Measurements from ENCODE around the gene ASCL3. TPM values are rescaled to one million over a fixed set of nuclear protein-coding genes. Genes with fewer than 3 reads are reported as not detected.
"Not testable (repeated sequence)": the region's sequence is repeated elsewhere in the genome, so short reads cannot be mapped to it uniquely, and the experiment has no call there.

The ASCL3 gene, protein sequence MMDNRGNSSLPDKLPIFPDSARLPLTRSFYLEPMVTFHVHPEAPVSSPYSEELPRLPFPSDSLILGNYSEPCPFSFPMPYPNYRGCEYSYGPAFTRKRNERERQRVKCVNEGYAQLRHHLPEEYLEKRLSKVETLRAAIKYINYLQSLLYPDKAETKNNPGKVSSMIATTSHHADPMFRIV
- not detected in 2 replicates for total RNA-seq (2014; rRNA removed; shearing (Covaris generic); ENCODE audit: low replicate concordance)

DNA sequence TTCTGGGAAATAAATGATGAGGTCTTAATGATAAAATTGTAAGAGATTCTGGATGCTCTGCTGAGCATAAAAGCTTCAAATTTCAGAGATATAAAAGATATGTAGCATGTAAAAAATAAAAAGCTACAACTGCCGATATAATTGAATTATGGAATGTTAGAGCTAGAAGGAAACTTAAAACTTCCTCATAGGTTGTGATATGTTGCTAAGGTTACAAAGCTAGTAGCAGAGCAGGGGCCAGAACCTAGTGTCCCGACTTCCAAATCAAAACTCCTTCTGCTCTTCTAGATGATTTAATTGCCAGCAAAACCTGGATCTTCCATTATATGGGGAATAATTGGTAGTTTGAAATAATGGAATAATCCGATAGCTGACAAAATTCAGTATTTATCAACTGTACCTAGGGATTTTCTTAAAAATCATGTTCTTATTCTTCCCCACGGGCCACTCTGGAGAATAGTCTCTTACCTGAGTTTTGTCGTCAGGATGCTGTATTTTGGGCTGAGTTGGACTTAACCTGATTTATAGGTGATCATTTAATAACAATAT is at the start of gene ASCL3:
Gene ASCL3 (minus strand): TSS at position 499 of the 549 bp plus-strand sequence. CDS start 4,855 bp downstream, outside the sequence.
- Histone ChIP-seq H3K4me2 (ENCODE audit: low read depth, low read length, poor library complexity, severe bottlenecking) (no peak within 1 kb of the TSS), H3K9me3 (ENCODE audit: low read length) (no peaks in the 10 kb centered on the region), H3K4me1 (ENCODE audit: low read length) (peaks cover 7% of the 10 kb centered on the region; the same call in 1 of the 2 replicates), H3K4me3 (ENCODE audit: low read length) (no peak within 1 kb of the TSS), H3K9me2 (replicated peaks; ENCODE audit: insufficient read depth, low read length) (no peaks in the 10 kb centered on the region), H4K20me1 (ENCODE audit: insufficient read depth, low read depth, low read length) (no peaks in the 10 kb centered on the region), H2AFZ (ENCODE audit: low read length) (0 out of 2 replicates have a peak within 1 kb of the TSS, but pooled peaks have one; percentile 63), H3K36me3 (ENCODE audit: insufficient read depth, low read length) (peaks cover 5% of the 10 kb centered on the region; the same call in 1 of the 2 replicates), H3K79me2 (ENCODE audit: low read length) (no peaks in the 10 kb centered on the region), H3K9ac (ENCODE audit: low read length) (no peak within 1 kb of the TSS), H3K27me3 (ENCODE audit: low read length) (0 out of 2 replicates have a peak, but pooled peaks cover 3% of the 10 kb centered on the region), H3K27ac (ENCODE audit: low read length) (no peak within 1 kb of the TSS)
- no peak for DNase-seq

DNA sequence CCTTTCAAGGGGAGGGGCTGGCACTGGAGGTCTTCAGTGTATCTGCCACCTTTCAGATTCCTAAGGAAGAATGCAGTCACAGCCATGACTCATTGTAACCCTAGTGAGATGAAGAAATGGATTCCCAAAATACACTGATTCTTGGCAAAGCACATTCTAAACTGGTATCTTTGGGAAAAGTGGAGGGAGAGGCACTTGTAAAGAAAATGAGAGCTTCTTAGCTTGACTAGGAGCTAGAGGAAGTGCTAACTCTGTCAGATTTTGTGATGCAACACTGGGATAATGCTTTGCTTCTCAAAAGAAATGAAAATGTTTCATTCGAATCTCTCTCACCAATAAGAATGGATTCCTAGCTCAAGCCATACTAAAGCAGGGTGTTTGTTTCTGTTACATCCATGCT is 46.6 kb upstream of the ASCL3 start:
- H3K4me3 ChIP-seq (ENCODE audit: low read length): no peak overlapping the region
- H3K79me2 ChIP-seq (ENCODE audit: low read length): no peaks in the 10 kb centered on the region
- no peak overlapping the region for H3K9ac ChIP-seq (ENCODE audit: low read length)
- no peaks in the 10 kb centered on the region for H4K20me1 ChIP-seq (ENCODE audit: insufficient read depth, low read depth, low read length)
- H3K9me2 ChIP-seq (replicated peaks; ENCODE audit: insufficient read depth, low read length): no peaks in the 10 kb centered on the region
- H3K9me3 ChIP-seq (ENCODE audit: low read length): no peaks in the 10 kb centered on the region
- H3K27me3 ChIP-seq (ENCODE audit: low read length): no peaks in the 10 kb centered on the region
- H3K4me2 ChIP-seq (ENCODE audit: low read depth, low read length, poor library complexity, severe bottlenecking): no peak overlapping the region
- H3K4me1 ChIP-seq (ENCODE audit: low read length): no peaks in the 10 kb centered on the region
- DNase-seq: no peak
- no peak overlapping the region for H2AFZ ChIP-seq (ENCODE audit: low read length)
- no peaks in the 10 kb centered on the region for H3K36me3 ChIP-seq (ENCODE audit: insufficient read depth, low read length)
- H3K27ac ChIP-seq (ENCODE audit: low read length): no peak overlapping the region

DNA sequence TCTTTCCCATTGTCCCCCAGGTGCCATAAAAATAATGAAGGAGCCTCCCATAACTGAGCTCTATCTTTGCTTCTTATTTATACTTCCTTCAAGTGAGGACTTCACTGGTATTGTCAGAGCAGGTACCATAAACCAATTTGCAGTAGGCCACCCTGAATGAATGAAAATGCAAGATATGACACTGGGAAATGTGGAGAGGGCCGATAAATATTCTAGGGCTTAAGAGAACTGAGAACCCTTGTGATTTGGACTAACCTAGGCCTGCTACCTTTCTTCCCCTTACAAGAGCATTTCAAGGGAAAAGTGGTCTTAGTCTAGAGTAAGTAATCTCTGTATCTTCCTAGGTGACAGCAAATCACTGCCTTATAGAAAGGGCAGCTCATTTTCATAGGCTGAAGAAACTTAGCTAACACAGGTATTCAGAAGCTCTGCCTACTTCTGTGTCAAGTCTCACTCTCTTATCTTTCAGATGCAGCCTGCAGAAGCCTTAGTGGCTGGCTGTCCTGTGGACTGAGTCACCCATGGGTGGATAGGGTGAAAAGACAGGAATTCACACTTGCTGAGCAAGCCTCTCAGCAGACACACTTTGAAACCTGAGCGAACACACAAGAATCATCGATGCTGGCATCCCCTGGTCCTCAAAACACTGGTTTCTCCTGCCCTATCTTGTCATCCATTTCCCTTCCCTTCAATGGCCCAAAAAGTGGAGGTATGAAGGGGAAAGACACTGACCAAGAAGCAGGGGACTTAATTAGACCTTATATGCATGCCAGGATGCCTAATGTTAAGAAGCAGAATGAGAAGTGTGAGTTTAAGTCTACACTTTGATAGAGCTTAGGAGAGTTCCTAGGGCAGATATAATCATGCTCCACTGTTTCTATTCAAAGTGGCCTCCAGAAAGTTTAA is 45.8 kb upstream of the ASCL3 start:
- Histone ChIP-seq H3K27me3 (ENCODE audit: low read length) (no peaks in the 10 kb centered on the region), H3K9me3 (ENCODE audit: low read length) (no peaks in the 10 kb centered on the region), H3K79me2 (ENCODE audit: low read length) (no peaks in the 10 kb centered on the region), H3K4me2 (ENCODE audit: low read depth, low read length, poor library complexity, severe bottlenecking) (no peak overlapping the region), H2AFZ (ENCODE audit: low read length) (no peak overlapping the region), H3K27ac (ENCODE audit: low read length) (no peak overlapping the region), H3K9ac (ENCODE audit: low read length) (no peak overlapping the region), H3K9me2 (replicated peaks; ENCODE audit: insufficient read depth, low read length) (no peaks in the 10 kb centered on the region), H3K4me3 (ENCODE audit: low read length) (no peak overlapping the region), H3K36me3 (ENCODE audit: insufficient read depth, low read length) (no peaks in the 10 kb centered on the region), H3K4me1 (ENCODE audit: low read length) (no peaks in the 10 kb centered on the region), H4K20me1 (ENCODE audit: insufficient read depth, low read depth, low read length) (no peaks in the 10 kb centered on the region)
- DNase-seq: no peak

DNA sequence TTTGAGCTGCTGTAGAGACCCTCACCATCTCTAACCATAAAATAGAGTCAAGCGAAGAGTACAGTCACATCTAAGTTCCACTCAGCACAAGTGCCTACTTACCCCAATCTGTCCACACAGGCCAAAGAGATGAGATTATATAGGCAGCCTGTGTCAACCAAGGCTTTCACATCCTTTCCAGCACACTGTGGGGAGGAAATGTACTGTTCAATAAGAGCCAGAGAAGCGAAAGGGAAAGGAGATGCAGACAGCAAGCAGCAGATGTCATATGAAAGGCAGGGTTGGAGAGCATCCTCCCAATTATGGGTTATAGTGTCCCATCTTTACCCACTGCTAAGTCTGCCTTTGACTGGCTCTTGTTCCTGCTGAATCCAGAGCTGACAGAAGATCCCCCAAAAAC is 44.6 kb upstream of the ASCL3 start:
- H3K9ac ChIP-seq (ENCODE audit: low read length): no peak overlapping the region
- no peaks in the 10 kb centered on the region for H3K36me3 ChIP-seq (ENCODE audit: insufficient read depth, low read length)
- H3K9me3 ChIP-seq (ENCODE audit: low read length): no peaks in the 10 kb centered on the region
- no peak overlapping the region for H3K4me2 ChIP-seq (ENCODE audit: low read depth, low read length, poor library complexity, severe bottlenecking)
- no peaks in the 10 kb centered on the region for H4K20me1 ChIP-seq (ENCODE audit: insufficient read depth, low read depth, low read length)
- H2AFZ ChIP-seq (ENCODE audit: low read length): no peak overlapping the region
- no peak overlapping the region for H3K4me3 ChIP-seq (ENCODE audit: low read length)
- H3K4me1 ChIP-seq (ENCODE audit: low read length): no peaks in the 10 kb centered on the region
- H3K79me2 ChIP-seq (ENCODE audit: low read length): no peaks in the 10 kb centered on the region
- DNase-seq: no peak
- no peaks in the 10 kb centered on the region for H3K27me3 ChIP-seq (ENCODE audit: low read length)
- H3K9me2 ChIP-seq (replicated peaks; ENCODE audit: insufficient read depth, low read length): no peaks in the 10 kb centered on the region
- no peak overlapping the region for H3K27ac ChIP-seq (ENCODE audit: low read length)

DNA sequence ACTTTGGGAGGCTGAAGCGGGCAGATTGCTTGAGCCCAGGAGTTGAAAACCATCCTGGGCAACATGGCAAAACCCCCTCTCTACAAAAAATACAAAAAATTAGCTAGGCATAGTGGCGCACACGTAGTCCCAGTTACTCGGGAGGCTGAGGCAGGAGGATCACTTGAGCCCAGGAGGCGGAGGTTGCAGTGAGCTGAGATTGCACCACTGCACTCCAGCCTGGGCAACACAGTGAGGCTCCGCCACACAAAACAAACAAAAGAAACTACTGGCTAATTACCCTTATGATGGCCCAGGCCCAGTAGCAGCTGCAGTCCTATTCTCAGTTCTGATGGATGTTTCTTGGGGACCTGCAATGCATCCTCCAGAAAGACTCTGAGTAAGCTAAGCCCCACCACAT is 44.0 kb upstream of the ASCL3 start:
- not testable (repeated sequence) for H3K36me3 ChIP-seq (ENCODE audit: insufficient read depth, low read length); H3K9me3 ChIP-seq (ENCODE audit: low read length); H3K27me3 ChIP-seq (ENCODE audit: low read length); H3K27ac ChIP-seq (ENCODE audit: low read length); H3K4me2 ChIP-seq (ENCODE audit: low read depth, low read length, poor library complexity, severe bottlenecking); H3K9ac ChIP-seq (ENCODE audit: low read length); H4K20me1 ChIP-seq (ENCODE audit: insufficient read depth, low read depth, low read length); H3K9me2 ChIP-seq (replicated peaks; ENCODE audit: insufficient read depth, low read length); DNase-seq; H3K79me2 ChIP-seq (ENCODE audit: low read length); H3K4me3 ChIP-seq (ENCODE audit: low read length); H2AFZ ChIP-seq (ENCODE audit: low read length); H3K4me1 ChIP-seq (ENCODE audit: low read length)

DNA sequence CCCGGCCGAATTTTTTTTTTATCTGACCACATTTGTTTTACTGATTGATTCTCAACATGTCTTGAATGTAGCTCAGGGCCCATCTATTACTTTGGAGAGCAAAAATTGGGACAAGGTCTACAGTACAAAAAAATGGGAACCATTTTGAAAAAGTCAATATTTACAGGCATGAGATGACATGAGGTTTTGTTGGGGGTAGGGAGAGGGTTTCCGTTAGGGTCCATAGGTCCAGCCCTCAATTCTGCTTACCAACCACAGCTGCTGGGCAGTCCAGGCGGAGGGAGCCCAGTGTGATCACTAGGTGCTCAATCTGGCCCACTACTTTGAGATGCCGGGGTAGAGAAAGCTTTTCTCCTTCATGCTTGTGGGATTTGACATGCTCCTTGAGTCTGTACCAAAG is 42.6 kb upstream of the ASCL3 start:
- DNase-seq: no peak
- Histone ChIP-seq H3K4me3 (ENCODE audit: low read length) (no peak overlapping the region), H3K27me3 (ENCODE audit: low read length) (no peaks in the 10 kb centered on the region), H3K9me3 (ENCODE audit: low read length) (no peaks in the 10 kb centered on the region), H3K4me2 (ENCODE audit: low read depth, low read length, poor library complexity, severe bottlenecking) (no peak overlapping the region), H3K9me2 (replicated peaks; ENCODE audit: insufficient read depth, low read length) (no peaks in the 10 kb centered on the region), H3K9ac (ENCODE audit: low read length) (no peak overlapping the region), H2AFZ (ENCODE audit: low read length) (no peak overlapping the region), H3K79me2 (ENCODE audit: low read length) (no peaks in the 10 kb centered on the region), H3K4me1 (ENCODE audit: low read length) (no peaks in the 10 kb centered on the region), H3K36me3 (ENCODE audit: insufficient read depth, low read length) (no peaks in the 10 kb centered on the region), H3K27ac (ENCODE audit: low read length) (no peak overlapping the region), H4K20me1 (ENCODE audit: insufficient read depth, low read depth, low read length) (no peaks in the 10 kb centered on the region)

DNA sequence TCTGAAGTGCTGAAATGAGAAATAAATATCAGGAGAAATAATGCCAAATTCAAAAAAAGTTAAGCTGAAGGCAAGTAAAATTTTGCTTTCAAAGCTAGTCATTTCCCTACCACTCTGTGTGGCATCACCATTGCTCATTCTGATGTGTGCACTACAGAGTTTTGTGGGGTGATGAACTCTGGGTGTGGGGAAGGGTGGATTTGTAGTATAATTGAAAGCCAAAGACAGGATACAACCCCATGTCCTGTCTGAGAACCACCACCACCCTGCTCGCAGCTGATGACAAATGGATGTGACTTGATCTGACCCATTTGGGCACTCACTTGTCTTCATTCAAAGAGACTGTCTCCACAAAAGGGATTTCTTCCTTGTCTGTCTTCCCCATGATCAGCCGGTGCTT is 40.7 kb upstream of the ASCL3 start:
- H3K4me2 ChIP-seq (ENCODE audit: low read depth, low read length, poor library complexity, severe bottlenecking): no peak overlapping the region
- no peak overlapping the region for H3K27ac ChIP-seq (ENCODE audit: low read length)
- H2AFZ ChIP-seq (ENCODE audit: low read length): no peak overlapping the region
- no peaks in the 10 kb centered on the region for H3K79me2 ChIP-seq (ENCODE audit: low read length)
- H3K4me3 ChIP-seq (ENCODE audit: low read length): no peak overlapping the region
- H3K4me1 ChIP-seq (ENCODE audit: low read length): no peaks in the 10 kb centered on the region
- H3K36me3 ChIP-seq (ENCODE audit: insufficient read depth, low read length): no peaks in the 10 kb centered on the region
- H3K9ac ChIP-seq (ENCODE audit: low read length): no peak overlapping the region
- H3K9me3 ChIP-seq (ENCODE audit: low read length): no peaks in the 10 kb centered on the region
- H3K27me3 ChIP-seq (ENCODE audit: low read length): no peaks in the 10 kb centered on the region
- H3K9me2 ChIP-seq (replicated peaks; ENCODE audit: insufficient read depth, low read length): no peaks in the 10 kb centered on the region
- no peaks in the 10 kb centered on the region for H4K20me1 ChIP-seq (ENCODE audit: insufficient read depth, low read depth, low read length)
- no peak for DNase-seq

DNA sequence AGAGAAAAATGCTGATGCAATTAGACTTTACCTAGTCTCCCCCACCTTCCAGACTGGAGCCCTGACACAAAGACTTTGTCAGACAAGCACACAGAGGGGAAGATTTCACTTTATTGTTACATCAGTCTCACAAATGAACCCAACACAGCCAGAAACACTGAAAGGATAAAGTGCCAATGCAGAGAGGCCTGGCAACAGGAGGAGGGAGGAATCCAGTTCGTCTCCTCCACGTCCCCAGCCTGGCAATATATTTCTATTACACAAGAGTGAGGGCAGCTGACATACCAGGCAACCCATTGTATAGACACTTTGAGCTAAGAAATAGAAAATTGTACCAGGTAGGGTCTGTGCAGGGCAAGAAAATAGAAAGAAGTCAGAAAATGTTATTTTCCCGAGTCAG is 37.7 kb upstream of the ASCL3 start:
- no peaks in the 10 kb centered on the region for H3K79me2 ChIP-seq (ENCODE audit: low read length)
- H3K9me2 ChIP-seq (replicated peaks; ENCODE audit: insufficient read depth, low read length): no peaks in the 10 kb centered on the region
- H3K4me3 ChIP-seq (ENCODE audit: low read length): no peak overlapping the region
- H3K4me1 ChIP-seq (ENCODE audit: low read length): no peaks in the 10 kb centered on the region
- H2AFZ ChIP-seq (ENCODE audit: low read length): no peak overlapping the region
- no peaks in the 10 kb centered on the region for H3K36me3 ChIP-seq (ENCODE audit: insufficient read depth, low read length)
- no peak overlapping the region for H3K27ac ChIP-seq (ENCODE audit: low read length)
- no peaks in the 10 kb centered on the region for H4K20me1 ChIP-seq (ENCODE audit: insufficient read depth, low read depth, low read length)
- no peak overlapping the region for H3K4me2 ChIP-seq (ENCODE audit: low read depth, low read length, poor library complexity, severe bottlenecking)
- no peaks in the 10 kb centered on the region for H3K27me3 ChIP-seq (ENCODE audit: low read length)
- no peak overlapping the region for H3K9ac ChIP-seq (ENCODE audit: low read length)
- DNase-seq: no peak
- H3K9me3 ChIP-seq (ENCODE audit: low read length): no peaks in the 10 kb centered on the region
